Lung microvascular endothelial cell (primary cell): Measurements from ENCODE around the gene SLC12A7. TPM values are rescaled to one million over a fixed set of nuclear protein-coding genes. Genes with fewer than 3 reads are reported as not detected.
"Not testable (repeated sequence)": the region's sequence is repeated elsewhere in the genome, so short reads cannot be mapped to it uniquely, and the experiment has no call there.

Experiments used
- DNase-seq, 2 donors: peaks; one replicate each; pipeline versions ENCODE4 v3.0.0 to v3.0.0-alpha.2; 2010; ENCODE audit warnings: low read depth in 2 of 2
- total RNA-seq: library from RNA; depleted of rRNA; stranded (reverse); fragments of >200 nt; gene quantifications from 2 replicates; pipeline ENCODE4 v1.2.1, GENCODE V29; 2014

The SLC12A7 gene
- total RNA-seq, 1 donor from 2014 or later: 32.5 TPM

DNA sequence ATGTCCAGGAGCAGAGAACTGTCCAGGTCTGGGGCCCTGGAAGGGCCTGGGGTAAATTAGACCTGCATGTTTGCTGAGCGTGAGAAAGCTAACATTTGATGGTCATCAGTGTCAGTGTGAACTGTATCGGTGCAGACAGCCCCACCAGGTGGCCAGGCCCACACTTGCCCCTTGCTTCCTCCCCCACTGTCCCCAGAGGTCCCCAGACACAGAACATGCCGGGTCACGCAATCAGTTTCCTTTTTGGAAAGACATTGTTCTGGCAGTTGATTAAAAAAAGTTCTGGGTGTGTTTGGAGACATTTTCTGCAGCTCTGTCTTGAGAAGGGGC, 101.7 kb downstream of the SLC12A7 start:
- peak in 1 of 2 donors; percentile 19 for DNase-seq

DNA sequence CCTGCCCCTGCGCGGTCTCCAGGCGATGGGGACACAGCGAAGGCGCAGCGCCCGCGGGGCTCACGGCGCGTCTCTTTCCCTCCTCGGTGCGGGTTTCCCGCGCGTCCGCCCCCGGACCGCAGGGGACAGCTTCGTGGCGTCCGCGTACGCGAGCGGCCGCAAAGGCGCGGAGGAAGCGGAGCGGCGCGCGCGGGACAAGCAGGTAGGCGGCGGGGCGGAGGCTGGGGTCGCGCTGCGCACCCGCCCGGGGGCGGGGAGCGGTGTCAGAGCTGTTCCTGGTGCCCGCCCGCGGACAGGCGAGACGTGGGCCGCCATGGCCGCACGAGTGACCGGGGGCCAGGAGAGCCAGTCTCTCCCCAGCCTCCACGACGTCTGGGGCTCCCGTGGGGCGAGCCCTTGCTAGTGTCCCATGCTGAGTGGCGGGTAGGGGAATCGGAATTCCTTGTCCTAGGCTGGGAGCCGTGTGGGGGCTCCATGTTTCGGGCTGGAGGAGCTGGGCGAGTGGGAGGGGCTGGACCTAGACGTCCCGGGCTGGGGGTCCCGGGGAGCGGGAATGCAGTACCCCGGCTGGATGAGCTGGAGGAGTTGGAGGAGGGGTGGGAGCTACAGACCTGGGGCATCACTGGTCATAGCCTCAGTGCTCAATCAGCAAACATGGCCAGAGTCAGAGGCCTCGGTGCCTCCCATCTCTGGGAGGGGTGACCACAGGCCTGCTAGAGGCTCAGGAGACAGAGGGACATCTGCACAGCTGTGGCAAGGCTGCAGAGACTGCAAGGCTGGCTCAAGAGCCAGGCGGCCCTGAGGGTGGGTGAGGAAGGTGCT, 102.3 kb downstream of the SLC12A7 start:
- no peak for DNase-seq

DNA sequence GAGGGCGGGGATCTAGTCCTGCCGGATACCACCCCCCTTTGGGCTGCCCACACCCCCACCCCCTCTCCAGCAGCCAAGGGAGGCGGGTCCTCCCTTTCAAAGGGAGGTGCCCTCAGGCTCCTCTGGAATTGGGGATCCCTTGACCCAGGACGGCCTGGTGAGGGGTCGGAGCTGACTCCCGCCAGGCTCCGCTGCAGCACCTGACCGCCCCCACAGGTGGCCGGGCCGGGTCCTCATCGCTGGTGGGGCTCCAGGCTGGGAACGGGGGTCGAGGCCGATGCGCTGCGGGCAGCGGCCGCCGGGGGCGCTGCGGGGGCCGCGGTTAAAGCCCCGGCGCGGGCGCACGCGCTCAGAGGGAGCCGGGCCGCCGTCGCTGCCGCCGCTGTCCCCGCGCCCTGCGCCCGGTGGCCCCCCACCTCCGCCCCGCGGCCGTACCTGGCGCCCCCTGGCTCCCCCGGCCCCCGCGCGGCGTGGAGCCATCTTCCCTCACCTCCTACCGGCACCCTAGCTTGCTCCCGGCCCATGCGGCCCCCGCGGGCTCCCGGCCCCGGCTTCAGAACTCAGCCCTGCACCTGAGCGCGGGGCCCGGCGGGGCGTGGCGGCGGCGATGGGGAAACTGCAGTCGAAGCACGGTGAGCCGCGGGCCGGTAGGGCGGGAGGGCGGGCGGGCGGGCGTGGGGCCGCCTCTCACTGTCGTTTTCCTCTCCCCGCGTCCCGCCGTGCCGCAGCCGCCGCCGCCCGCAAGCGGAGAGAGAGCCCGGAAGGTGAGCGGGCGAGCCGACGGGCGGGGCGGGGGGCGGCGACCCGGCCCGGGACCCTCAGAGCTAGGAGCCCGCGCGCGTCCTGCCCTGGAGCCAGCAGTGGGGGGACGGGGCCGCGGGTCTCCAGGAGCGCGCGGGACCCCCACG, 103.2 kb downstream of the SLC12A7 start, which contains the start of gene NKD2:
Gene NKD2 (plus strand): TSS at position 352 of the 908 bp plus-strand sequence. CDS start 256 bp downstream, at position 608.
- DNase-seq: peak; percentile 22 to 55

DNA sequence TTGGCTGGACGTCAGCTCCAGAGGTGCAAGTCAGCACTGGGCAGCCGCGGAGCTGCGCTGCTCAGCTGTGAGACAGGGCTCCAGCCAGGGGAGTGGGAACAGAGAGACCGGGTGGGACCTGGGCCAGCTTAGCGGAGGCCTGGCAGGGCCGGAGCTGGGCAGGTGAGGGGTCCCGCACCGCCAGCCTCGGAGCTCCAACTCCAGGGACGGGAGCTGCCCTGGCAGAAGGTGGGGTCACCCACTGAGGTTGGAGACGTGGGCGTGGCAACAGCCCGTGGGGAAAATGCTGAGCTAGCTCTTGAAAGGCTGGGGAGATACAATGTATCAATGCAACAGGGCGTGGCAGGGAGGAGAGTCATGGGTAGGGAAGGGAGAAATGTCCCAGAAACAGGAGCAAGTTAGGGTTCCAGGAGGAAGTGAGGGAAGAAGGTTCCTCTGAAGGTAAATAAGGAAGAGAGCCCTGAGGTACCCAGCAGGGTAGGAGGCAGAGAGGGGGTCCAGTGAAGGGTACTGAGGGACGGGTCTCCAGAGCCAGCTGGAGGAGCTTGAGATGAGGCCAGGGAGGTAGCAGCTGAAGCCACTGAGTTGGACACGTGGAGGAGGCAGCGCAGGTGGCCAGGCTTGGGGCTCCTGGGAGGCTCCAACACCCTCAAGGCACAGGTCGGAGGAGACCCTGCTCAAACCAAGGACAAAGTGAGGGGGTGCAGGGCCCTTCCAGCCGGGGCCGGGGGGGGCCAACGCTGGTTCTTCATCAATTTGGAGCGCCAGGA, 104.0 kb downstream of the SLC12A7 start:
- DNase-seq: no peak

DNA sequence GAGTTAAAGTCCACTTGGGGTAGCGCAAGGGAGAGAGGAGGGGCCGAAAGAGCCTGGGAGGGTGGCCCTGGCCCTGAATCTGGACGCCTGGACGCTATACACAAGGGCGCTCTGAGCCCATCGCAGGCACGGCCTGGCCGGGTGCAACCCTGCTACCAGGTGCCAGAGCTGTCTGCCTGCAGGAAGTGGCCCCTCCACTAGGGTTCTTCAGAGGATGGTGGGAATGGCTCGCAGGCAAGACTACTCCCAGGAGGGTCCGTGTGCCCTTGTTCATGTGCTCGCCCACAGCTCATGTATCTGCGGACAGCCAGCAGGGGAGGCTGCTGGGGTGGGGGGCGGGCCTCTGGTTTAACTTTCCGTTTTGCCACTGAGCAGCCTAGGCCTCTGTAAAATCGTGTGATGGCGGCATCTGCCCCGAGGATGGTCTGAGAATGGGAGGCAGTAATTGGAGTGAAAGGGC, 104.6 kb downstream of the SLC12A7 start:
- no peak for DNase-seq

DNA sequence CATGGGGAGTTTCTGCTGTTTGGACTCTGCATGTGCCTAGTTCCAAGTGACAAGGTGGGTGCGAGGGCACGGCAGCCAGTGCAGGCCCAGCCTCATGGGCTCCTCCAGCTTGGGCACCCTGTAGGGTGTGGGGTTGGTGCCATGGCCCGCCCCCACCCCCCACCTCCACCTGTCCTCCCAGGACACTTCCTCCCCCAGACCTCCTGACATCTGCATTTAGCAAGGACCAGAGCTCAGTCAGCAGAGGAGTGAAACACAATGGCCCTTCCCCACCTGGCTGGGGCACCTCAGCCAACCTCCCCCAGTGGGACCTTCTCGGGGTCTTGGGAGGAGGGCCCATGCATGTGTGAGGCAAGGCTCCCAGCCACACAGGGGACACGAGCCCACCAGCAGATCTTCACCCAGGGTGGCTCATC, 105.2 kb downstream of the SLC12A7 start:
- DNase-seq: no peak

DNA sequence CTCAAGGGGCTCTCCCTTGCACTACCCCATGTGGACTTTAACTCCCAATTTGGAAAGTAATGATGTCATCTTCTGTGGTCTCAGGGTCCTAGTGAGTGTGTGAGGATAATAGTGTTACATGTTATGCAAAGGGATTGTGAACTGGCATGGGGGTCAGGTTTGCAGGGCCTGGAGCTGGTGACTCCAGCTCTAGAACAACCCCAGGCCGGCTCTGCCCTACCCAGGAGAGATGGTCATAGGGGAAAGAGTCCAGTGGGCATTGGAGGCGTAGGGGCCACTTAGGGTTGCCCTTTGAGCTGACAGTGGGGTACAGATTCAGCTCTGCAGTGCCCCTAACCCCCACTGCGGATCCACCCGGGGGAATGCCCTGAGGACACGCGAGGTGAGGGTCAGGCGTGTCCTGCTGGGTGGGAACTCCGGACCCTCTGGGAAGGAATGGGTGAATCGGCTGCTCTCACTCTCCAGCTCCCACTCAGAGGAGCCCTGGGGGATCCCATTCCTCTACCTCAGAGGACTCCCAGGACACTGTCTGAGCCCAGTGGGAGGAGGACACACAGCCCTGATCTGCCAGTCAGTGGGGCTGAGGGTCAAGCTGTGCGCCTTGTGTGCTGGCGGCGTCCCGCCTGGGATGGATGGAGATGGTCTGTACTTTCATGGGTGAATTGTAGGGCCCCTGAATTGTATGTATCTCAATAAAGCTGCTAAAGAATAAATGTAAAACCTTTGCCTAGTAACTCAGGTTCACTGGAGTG, 105.8 kb downstream of the SLC12A7 start:
- no peak for DNase-seq

DNA sequence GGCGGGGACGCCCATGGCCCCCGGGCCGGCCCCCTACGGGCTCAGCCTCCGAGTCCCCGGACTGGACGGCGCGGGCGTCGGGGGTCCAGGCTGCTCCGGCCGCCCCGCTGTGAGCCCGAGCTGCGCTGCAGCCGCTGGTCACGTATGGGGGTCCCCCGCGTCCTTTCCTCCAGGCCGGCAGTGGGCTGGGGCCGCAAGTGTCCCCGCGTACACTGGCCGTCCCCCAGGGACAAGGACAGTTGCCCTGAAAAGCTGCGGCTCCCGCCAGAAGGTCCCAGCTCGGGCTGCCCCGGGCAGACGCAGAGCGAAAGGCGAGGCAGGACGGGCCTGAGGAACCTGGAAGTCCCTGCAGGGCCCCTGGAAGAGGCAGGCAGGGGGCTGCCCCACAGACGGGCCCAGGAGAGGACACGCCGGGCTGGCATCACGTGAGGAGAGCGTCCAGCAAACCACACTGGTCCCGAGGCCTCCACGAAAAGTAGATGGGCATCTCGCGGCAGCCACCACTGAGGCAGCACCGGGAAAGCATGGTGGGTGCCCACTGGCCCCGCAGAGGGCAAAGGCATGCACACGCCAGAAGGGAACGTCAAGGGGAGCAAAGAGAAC, 106.5 kb downstream of the SLC12A7 start:
- no peak for DNase-seq

DNA sequence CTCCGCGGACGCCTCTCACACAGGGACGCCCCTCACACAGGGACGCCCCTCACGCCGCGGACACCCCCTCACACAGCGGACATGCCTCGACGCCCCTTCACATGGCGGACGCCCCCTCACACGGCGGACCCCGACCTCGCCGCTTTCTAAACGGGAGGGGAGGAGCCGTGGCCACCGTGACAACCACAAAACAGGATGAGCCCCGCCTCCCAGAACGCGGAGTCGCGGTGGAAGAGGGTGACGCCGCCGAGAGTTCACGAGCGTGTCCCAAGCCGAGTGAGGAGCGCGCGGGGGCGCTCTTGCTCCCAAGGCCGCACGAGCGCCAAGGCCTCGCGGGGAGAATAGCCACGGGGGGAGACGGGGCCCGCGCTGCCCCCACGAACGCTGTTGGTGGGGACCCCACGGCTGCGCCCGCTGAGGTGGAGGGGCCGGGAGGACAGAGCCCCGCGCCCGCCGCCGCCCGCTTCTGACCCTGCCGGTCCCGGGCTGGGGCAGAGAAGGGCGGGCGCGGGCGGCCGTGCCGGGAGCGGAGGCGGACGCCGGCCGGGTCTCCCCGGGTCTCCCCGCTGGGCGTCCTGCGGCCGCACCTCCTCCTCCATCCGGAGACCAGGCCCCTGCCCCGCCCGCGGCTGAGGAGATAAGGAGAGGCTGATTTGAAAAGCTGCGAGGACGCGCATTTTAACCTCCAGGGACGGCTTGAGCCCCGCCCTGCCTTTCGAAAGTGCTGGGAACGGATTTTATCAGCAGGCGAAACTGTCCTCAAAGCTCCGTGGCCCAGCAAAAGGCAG, 107.2 kb downstream of the SLC12A7 start:
- peak; percentile 41 to 75 for DNase-seq

DNA sequence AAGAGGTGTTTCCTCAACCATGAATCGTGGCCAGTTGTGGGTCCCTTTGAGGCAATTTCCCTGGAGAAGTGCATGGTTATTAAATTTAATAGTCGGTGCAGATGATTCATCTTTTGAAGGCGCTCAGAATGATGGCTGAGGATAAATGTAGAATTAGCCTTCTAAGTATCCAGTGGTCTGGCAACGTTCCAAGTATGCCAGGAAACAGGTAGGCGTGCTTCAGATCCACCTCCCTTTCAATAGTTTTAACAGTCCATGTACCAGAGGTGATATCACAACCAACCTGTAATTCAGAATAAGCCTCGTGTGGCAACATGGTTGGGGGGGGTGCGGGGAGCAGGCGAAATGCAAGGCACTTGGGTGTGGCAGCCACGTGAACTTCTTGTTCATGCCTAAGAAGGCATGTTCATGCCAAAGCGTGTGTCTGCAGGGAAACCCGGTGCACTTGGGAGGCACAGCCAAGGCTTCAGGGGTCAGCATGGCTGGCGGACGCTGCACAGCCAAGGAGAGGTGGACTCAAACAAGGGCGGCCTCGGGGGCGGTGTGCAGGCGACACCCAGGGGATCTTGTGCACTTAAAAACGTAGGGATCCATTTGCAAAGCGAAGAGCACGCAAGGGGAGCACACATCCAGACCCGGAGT, 108.4 kb downstream of the SLC12A7 start:
- peak in 1 of 2 donors; percentile 27 for DNase-seq

DNA sequence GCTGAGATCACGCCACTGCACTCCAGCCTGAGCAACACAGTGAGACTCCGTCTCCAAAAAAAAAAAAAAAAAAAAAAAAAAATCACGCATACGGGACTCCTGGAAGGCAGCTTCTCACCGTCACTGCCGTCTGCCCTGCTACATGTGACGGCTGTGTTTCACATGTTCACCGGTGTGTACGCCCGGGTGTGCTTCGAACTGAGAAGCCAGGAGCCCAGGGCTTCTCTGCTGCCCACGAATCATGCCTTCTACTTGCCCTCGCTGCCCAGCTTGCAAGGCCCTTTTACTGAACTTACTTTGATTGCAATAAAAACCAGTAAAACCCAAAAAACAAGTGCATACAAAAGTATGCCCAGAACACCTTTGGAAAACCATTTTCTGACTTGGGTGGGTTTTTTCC, 109.0 kb downstream of the SLC12A7 start:
- DNase-seq: no peak

DNA sequence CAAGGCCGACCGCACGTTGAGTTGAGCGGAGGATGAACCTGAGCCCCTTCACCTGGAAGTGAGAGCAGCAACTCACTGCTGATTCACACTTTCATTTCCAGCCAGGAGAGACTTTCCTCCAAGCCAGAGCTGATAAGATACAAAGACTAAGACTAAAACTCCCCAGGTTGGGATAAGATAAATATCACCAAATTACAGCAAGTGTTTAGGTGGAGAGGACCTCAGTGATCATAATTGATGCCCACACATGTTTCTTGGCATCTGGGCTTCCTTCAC, 109.7 kb downstream of the SLC12A7 start:
- DNase-seq: no peak

DNA sequence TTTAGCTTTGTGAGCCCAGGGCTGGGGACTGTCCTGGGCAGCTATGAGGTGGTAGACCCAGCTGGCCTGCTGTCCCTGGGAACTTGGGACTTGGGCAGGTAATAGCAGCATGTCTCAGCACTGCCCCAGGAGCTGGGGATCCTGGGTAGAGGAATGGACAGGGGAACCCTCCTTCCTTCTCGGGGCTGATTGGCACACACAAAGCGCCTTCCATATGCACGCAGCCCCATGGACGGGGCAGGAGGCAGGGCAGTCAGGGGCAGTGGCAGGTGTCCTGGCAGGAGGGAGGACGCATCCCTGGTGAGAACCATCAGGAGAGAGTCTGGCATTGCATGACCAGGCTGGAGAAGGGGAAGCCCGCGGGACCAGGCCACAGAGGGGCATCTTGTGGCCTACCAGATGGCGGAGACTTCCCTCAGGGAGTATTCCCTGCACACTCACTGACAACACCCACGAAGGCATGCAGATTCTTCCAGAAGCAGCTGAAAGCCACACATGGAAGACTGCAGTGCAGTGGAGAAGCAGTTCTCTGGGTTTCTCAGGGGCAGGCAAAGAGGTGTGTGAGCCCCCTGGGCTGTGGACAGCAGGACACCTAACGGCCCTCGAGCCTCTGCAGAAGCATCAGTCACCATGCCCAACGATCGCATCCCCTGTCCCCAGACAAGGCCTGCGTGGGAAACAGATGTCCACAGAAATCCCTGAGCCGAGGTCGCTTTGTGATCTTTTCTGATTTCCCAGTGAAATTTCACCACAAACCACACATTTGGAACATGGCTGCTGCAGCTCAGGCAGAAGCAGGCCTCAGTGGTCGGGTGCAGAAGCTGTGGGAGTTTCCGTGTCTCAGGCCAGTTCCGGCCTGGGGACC, 110.2 kb downstream of the SLC12A7 start:
- no peak for DNase-seq

DNA sequence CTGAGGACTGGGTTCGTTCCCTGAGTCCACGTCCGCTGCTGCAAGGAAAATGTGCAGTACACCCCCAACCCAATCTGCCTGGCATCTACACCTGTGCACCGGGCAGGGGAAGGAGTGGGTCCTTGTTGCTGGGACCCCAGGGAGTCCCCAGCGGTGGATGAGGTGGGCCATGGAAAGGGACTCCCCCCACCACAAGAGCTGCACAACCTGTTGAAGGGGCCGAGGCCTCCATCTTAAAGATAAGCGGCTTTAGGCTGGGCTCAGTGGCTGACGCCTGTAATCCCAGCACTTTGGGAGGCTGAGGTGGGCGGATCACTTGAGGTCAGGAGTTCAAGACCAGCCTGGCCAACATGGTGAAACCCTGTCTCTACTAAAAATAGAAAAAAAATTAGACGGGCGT, 111.0 kb downstream of the SLC12A7 start:
- DNase-seq: not testable (repeated sequence)
